ENCODE measurements around the gene CA11.

CA11 gene

DNA sequence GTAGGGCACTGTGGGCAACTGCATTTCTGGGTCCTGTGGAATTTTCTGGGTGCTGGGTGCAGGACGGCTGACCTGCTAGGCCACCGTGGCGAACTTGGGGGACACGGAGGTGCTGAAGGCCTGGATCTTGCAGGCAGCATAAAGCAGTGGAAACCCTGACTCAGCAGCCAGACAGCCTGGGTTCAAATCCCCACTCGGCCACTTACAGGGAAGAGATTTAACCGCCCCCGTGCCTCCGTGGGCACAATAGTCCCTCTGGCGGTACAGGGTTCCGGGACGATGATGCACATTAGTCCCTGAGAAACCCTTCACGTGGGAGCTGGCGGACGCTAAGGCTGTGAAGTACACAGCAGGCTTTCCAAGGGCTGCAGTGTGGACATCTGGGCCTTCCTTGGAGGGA is 34.1 kb downstream of the CA11 start:
- no peak for DNase-seq

DNA sequence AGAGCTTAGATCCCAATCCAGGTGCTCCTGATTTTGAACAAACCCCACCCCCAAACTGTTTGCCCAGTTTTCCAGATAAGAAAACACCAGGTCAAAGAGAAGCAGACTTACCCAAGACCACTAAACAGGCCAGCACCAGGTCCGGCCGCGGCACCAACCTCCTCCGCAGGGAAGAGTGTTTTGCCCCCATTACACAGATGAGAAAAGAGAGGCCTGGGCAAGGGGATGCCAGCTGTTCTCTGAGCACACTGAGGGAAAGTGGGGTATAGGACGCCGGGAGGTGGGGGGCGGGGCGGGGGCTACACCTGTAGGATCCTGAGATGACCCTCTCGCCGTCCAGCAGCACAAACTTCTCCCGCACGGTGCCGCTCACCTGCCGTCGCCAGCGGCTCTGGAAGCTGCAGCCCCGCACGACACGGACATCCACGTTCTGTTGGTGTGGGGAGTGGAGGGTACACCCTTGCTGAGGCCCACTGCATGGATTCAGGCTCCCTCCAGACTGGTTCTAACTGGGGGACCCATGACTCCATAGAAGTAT is 36.3 kb downstream of the CA11 start:
- DNase-seq = no peak

- peak; percentile 68 to 79 for DNase-seq
These were observed 37.2 kb downstream of the CA11 start for GRCh38 chr19:48608798-48609263.

DNA sequence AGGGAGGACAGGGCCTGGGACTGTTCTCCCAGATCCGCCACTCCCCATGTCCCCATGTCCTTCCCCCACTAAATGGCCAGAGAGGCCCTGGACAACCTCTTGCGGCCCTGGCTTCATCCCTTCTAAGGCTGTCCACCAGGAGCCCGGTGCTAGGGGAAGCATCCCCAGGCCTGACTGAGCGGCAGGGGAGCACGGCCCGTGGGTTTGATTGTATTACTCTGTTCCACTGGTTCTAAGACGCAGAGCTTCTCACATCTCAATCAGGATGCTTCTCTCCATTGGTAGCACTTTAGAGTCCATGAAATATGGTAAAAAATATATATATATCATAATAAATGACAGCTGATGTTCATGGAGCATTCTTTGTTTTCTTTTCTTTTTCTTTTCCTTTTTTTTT is 38.6 kb downstream of the CA11 start:
- DNase-seq = no peak

- DNase-seq = no peak
These were observed 39.3 kb downstream of the CA11 start, which contains the start of gene SPACA4 for GRCh38 chr19:48606463-48607358. Gene SPACA4, plus strand, starts transcription at chr19:48606742. Its CDS starts 237 bp downstream, at chr19:48606979.

DNA sequence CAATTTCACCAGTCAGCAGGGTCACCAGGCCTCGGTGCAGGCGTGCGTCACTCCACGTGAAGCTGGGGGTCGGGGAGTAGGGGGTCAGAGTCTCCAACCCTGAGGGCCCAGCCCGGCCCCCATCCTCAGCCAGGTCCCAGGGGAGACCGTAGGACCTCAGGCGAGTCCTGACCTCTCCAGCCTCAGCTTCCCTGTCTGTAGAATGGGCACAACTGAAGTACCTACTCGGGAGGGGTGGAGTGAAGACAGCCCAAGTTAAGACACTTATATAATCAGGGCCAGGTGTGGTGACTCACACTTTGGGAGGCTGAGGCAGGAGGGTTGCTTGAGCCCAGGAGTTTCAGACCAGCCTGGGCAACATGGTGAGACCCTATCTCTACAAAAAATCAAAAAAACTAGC is 42.1 kb downstream of the CA11 start:
- DNase-seq = no peak

DNA sequence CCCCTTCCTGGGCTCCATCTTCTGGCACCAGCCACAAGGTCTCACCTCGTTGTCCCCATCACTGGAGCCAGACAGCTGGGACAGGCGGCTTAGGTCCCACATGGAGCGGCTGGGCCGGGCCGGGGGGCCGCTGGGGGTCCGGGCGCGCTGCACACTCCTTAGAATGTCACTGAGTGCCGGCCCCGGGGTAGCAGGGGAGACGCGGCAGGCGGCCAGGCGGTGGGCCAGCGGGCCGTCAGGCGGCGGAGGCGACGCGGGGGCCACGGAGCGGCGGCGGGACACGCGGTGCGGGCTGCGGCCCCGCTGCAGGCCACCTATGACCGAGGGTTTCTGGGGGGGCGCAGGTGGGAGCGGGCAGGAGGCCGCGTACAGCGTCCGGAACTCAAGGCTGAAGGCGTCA is 42.5 kb downstream of the CA11 start:
- DNase-seq = no peak

- DNase-seq = no peak
These were observed 43.0 kb downstream of the CA11 start for GRCh38 chr19:48603001-48603400.

- no peak for DNase-seq
These were observed 45.1 kb downstream of the CA11 start for GRCh38 chr19:48600679-48601417.

DNA sequence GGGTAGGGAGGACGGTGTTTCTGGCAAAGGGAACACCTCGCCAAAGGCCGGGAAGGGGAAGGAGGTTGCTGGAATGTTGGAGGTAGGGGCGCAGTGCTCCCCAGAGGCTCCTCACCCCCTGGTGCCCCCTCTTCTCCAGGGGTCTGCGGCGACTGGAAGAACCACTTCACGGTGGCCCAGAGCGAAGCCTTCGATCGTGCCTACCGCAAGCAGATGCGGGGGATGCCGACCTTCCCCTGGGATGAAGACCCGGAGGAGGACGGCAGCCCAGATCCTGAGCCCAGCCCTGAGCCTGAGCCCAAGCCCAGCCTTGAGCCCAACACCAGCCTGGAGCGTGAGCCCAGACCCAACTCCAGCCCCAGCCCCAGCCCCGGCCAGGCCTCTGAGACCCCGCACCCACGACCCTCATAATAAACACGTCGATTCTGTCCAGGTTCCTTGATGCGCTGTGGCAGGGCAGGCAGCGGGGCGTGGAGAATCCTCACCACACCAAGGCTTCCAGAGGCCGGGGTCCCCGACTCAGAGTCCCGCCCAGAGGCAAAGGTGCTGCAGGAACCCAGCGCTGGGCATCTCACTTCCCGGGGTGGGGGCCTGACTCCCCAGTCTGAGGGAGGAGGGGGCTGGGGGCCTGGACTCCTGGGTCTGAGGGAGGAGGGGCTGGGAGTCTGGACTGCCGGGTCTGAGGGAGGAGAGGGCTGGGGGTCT is 46.8 kb downstream of the CA11 start:
- no peak for DNase-seq

DNA sequence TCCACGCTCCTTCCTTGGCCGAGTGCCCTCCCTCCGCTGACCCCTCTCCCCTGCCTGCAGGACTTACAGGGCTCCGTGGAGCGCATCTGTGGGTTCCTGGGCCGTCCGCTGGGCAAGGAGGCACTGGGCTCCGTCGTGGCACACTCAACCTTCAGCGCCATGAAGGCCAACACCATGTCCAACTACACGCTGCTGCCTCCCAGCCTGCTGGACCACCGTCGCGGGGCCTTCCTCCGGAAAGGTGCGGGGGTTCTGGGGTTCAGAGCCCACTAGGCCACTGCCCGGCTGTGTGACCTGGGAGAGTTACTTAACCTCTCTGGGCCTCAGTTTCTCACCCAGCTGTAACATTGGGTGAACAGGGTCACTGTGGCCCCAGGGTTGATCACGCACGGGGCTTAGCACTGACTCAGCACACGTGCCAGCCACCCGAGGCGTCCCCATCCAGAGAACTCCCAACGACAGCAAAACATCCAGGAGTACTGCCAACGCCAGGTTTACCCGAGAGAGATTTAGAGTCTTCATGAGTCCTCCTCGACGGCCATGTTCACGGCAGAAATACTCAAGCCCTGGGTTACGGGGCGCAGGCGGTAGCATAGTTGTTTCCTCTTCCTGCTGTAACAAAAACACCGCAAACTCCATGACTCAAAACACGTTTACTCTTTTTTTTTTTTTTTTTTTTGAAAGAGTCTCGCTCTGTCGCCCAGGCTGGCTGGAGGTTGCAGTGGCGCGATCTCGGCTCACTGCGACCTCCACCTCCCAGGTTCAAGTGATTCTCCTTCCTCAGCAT is 49.1 kb downstream of the CA11 start:
- DNase-seq = no peak

GRCh38 chr19:48596237-48596636 is 49.8 kb downstream of the CA11 start:
- DNase-seq = no peak

DNA sequence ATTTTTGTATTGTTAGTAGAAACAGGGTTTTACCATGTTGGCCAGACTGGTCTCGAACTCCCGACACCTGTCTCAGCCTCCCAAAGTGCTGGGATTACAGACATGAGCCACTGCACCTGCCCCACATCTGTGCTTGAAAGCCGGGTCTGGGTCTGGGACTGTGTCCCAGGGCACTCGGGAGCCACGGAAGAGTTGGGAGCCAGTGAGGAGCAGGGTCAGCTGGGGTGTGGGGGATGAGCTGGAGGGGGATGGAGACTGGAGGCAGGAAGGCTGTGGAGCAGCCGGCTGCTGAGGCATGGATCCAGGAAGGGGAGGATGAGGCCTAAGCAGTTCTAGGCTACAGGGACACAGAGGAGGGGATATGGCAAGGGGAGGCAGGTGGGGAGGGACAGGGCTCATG is 50.2 kb downstream of the CA11 start:
- DNase-seq = no peak

DNA sequence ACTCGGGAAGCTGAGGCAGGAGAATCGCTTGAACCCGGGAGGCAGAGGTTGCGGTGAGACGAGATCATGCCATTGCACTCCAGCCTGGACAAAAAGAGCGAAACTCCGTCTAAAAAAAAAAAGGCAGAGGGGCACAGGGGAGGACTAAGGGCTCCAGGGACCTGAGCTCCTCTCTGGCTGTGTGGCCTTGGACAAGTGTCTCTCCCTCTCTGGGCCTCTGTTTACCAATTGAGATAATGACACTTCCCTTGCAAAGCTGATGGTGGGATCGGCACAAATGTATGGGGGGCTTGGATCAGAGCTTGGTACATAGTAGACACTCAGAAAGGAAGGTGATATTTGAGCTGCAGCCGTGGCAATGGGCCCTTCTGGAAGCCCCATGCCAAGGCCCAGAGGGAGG is 50.8 kb downstream of the CA11 start:
- no peak for DNase-seq

DNA sequence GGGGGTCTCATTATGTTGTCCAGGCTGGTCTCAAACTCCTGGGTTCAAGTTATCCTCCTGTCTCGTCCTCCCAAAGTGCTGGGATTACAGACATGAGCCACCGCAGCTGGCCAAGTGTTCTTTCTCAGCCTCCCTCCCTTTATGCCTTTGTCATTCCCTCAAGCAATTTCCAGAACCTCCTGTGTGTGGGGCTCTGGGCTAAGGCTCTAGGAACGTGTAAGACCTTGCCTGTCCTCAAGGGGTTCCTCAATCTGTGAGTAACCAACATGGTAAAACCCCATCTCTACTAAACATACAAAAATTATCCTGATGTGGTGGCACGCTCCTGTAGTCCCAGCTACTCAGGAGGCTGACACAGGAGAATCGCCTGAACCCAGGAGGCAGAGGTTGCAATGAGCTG is 55.0 kb downstream of the CA11 start:
- no peak for DNase-seq

GRCh38 chr19:48588670-48589401 is 57.2 kb downstream of the CA11 start:
- peak; percentile 62 to 84 for DNase-seq

Data from SHP77 (cell line).